ENCODE data around the gene TMEM94.
"Not testable (repeated sequence)": the region's sequence is repeated elsewhere in the genome, so short reads cannot be mapped to it uniquely, and the experiment has no call there.

Gene TMEM94

GRCh38 chr17:75509528-75510258 is 53.3 kb downstream of the TMEM94 start:
- in situ Hi-C loops (cut with MboI; ENCODE audit: low sequenced_read_pairs), result no loop called here

- in situ Hi-C loops (cut with MboI; ENCODE audit: low sequenced_read_pairs), result no loop called here
Measured at GRCh38 chr17:75511270-75511609, 54.8 kb downstream of the TMEM94 start.

GRCh38 chr17:75511610-75512575 is 55.5 kb downstream of the TMEM94 start:
- in situ Hi-C loops (cut with MboI; ENCODE audit: low sequenced_read_pairs), result no loop called here

- in situ Hi-C loops (cut with MboI; ENCODE audit: low sequenced_read_pairs), result no loop called here
Measured at GRCh38 chr17:75512926-75513640, 56.6 kb downstream of the TMEM94 start.

- in situ Hi-C loops (cut with MboI; ENCODE audit: low sequenced_read_pairs), result no loop called here
Measured at GRCh38 chr17:75513641-75514000, 57.2 kb downstream of the TMEM94 start.

- in situ Hi-C loops (cut with MboI; ENCODE audit: low sequenced_read_pairs), result no loop called here
Measured at GRCh38 chr17:75514299-75514918, 58.0 kb downstream of the TMEM94 start.

- in situ Hi-C loops (cut with MboI; ENCODE audit: low sequenced_read_pairs), result no loop called here
Measured at GRCh38 chr17:75514919-75515495, 58.6 kb downstream of the TMEM94 start.

GRCh38 chr17:75515496-75516254 is 59.2 kb downstream of the TMEM94 start, which contains the start of gene CASKIN2:
TSS of gene CASKIN2 (minus strand) at chr17:75515537. CDS start at chr17:75513804, 1,733 bp downstream.
- in situ Hi-C loops (cut with MboI; ENCODE audit: low sequenced_read_pairs), result no loop called here

- in situ Hi-C loops (cut with MboI; ENCODE audit: low sequenced_read_pairs), result no loop called here
Measured at GRCh38 chr17:75516255-75516618, 59.8 kb downstream of the TMEM94 start, which contains the start of gene TSEN54. TSS of gene TSEN54 (plus strand) at chr17:75516528. CDS start at chr17:75516561, 33 bp downstream.

- in situ Hi-C loops (cut with MboI; ENCODE audit: low sequenced_read_pairs), result no loop called here
Measured at GRCh38 chr17:75516619-75517296, 60.3 kb downstream of the TMEM94 start.

GRCh38 chr17:75517297-75517865 is 60.9 kb downstream of the TMEM94 start:
- in situ Hi-C loops (cut with MboI; ENCODE audit: low sequenced_read_pairs), result no loop called here

- in situ Hi-C loops (cut with MboI; ENCODE audit: low sequenced_read_pairs), result no loop called here
Measured at GRCh38 chr17:75518201-75518600, 61.8 kb downstream of the TMEM94 start.

GRCh38 chr17:75518983-75519537 is 62.6 kb downstream of the TMEM94 start:
- in situ Hi-C loops (cut with MboI; ENCODE audit: low sequenced_read_pairs), result no loop called here

GRCh38 chr17:75520413-75520812 is 64.0 kb downstream of the TMEM94 start:
- in situ Hi-C loops (cut with MboI; ENCODE audit: low sequenced_read_pairs), result not testable (repeated sequence)

GRCh38 chr17:75521290-75521689 is 64.9 kb downstream of the TMEM94 start:
- in situ Hi-C loops (cut with MboI; ENCODE audit: low sequenced_read_pairs), result no loop called here

GRCh38 chr17:75521951-75522727 is 65.7 kb downstream of the TMEM94 start:
- in situ Hi-C loops (cut with MboI; ENCODE audit: low sequenced_read_pairs), result no loop called here

- in situ Hi-C loops (cut with MboI; ENCODE audit: low sequenced_read_pairs), result no loop called here
Measured at GRCh38 chr17:75523647-75524046, 67.2 kb downstream of the TMEM94 start.
